Colonic mucosa (tissue), 4 donors: Measurements from ENCODE around the gene UNC5C. TPM values are rescaled to one million over a fixed set of nuclear protein-coding genes. Genes with fewer than 3 reads are reported as not detected.

Experiments used
- DNase-seq: peaks from one replicate; pipeline ENCODE4 v3.0.0-alpha.2; 2020
- H3K27ac ChIP-seq: fragments of 200-600 bp; one replicate; pipeline ENCODE4 v1.8.0; 2021
- H3K27me3 ChIP-seq: fragments of 200-600 bp; one replicate; pipeline ENCODE4 v1.8.0; 2021
- H3K36me3 ChIP-seq: fragments of 200-600 bp; one replicate; pipeline ENCODE4 v1.8.0; 2021
- H3K4me1 ChIP-seq: fragments of 200-600 bp; one replicate; pipeline ENCODE4 v1.8.0; 2021; ENCODE audit warnings: mild to moderate bottlenecking
- H3K4me3 ChIP-seq: fragments of 200-600 bp; one replicate; pipeline ENCODE4 v1.8.0; 2021
- H3K9ac ChIP-seq, 2 donors: one replicate each; pipeline ENCODE4 v1.7.0; 2013; ENCODE audit warnings: control low read depth in 2 of 2, low read depth in 2 of 2, low read length in 2 of 2
- H3K9me3 ChIP-seq: fragments of 200-600 bp; one replicate; pipeline ENCODE4 v1.8.0; 2021
- CTCF ChIP-seq: fragments of 200-600 bp; IDR thresholded peaks from one replicate; pipeline ENCODE4 v1.8.0; 2022; ENCODE audit warnings: antibody characterized with exemption, mild to moderate bottlenecking
- intact Hi-C: fragments of 100-400 bp; cut with DNase I; formaldehyde crosslinking; loops from one replicate; pipeline ENCODE4 v1.14.1; 2022
- total RNA-seq, 2 donors: library from RNA; stranded (reverse); fragmentation: NEBNext Ultra II Directional in 1 of 2; extraction: Animal tissue kit (Norgen Biotek cat#: 25700) in 1 of 2; gene quantifications; one replicate each; pipeline ENCODE4 v1.2.1, GENCODE V29; 2021
- donor health status: healthy.
- donor health status: DM: no; HTN: no; CAD: no.
- donor health status: DM: no; HTN: no; CAD: no.

Gene UNC5C
- total RNA-seq, 2 donors from 2014 or later: 3.9 to 4.2 TPM

GRCh38 chr4:95533254-95533653 is 15.5 kb downstream of the UNC5C start:
- Histone ChIP-seq H3K9ac (no peak overlapping the region), H3K27me3 (no peaks in the 10 kb centered on the region), H3K4me1 (no peaks in the 10 kb centered on the region), H3K4me3 (no peak overlapping the region), H3K36me3 (no peaks in the 10 kb centered on the region), H3K9me3 (no peaks in the 10 kb centered on the region), H3K27ac (no peak overlapping the region)
- intact Hi-C loops: no loop called here
- DNase-seq: no peak
- no peak for TF ChIP-seq CTCF

GRCh38 chr4:95532305-95532704 is 16.5 kb downstream of the UNC5C start:
- TF ChIP-seq CTCF: no peak
- H3K36me3 ChIP-seq: no peaks in the 10 kb centered on the region
- H3K9me3 ChIP-seq: no peaks in the 10 kb centered on the region
- intact Hi-C loops: no loop called here
- H3K4me1 ChIP-seq: no peaks in the 10 kb centered on the region
- no peaks in the 10 kb centered on the region for H3K27me3 ChIP-seq
- no peak for DNase-seq
- H3K4me3 ChIP-seq: no peak overlapping the region
- no peak overlapping the region for H3K27ac ChIP-seq
- no peak overlapping the region for H3K9ac ChIP-seq

- no peak overlapping the region for H3K9ac ChIP-seq
- no peak overlapping the region for H3K4me3 ChIP-seq
- no peak overlapping the region for H3K27ac ChIP-seq
- intact Hi-C loops: no loop called here
- H3K9me3 ChIP-seq: no peaks in the 10 kb centered on the region
- TF ChIP-seq CTCF: no peak
- H3K4me1 ChIP-seq: no peaks in the 10 kb centered on the region
- H3K27me3 ChIP-seq: no peaks in the 10 kb centered on the region
- no peak for DNase-seq
- H3K36me3 ChIP-seq: no peaks in the 10 kb centered on the region
These were observed 17.6 kb downstream of the UNC5C start for GRCh38 chr4:95531141-95531540.

- Histone ChIP-seq H3K4me3 (no peak overlapping the region), H3K4me1 (no peaks in the 10 kb centered on the region), H3K9me3 (no peaks in the 10 kb centered on the region), H3K27me3 (no peaks in the 10 kb centered on the region), H3K27ac (no peak overlapping the region), H3K36me3 (no peaks in the 10 kb centered on the region), H3K9ac (no peak overlapping the region)
- TF ChIP-seq CTCF: no peak
- intact Hi-C loops: no loop called here
- DNase-seq: no peak
These were observed 18.8 kb downstream of the UNC5C start for GRCh38 chr4:95529946-95530345.

- intact Hi-C loops: no loop called here
- Histone ChIP-seq H3K4me1 (no peaks in the 10 kb centered on the region), H3K27me3 (no peaks in the 10 kb centered on the region), H3K9me3 (no peaks in the 10 kb centered on the region), H3K9ac (no peak overlapping the region), H3K36me3 (no peaks in the 10 kb centered on the region), H3K27ac (no peak overlapping the region), H3K4me3 (no peak overlapping the region)
- DNase-seq: no peak
- no peak for TF ChIP-seq CTCF
These were observed 20.3 kb downstream of the UNC5C start for GRCh38 chr4:95528388-95528948.
